Stimulated activated CD4-positive, alpha-beta T cell treated with anti-CD3 and anti-CD28 coated beads, Interleukin-4, amount 100 ng/mL, for 4 hours (primary cell): ENCODE measurements around the gene SEC14L6.
"Not testable (repeated sequence)": the region's sequence is repeated elsewhere in the genome, so short reads cannot be mapped to it uniquely, and the experiment has no call there.

Experiments
- DNase-seq, 2 experiments: peaks; one replicate each; pipeline ENCODE4 v3.0.0-alpha.2; 2020

SEC14L6 gene

GRCh38 chr22:30566125-30566524, 19.6 kb upstream of the SEC14L6 start:
- DNase-seq = no peak

GRCh38 chr22:30565341-30565740, 18.8 kb upstream of the SEC14L6 start:
- DNase-seq = no peak

GRCh38 chr22:30564761-30565119, 18.2 kb upstream of the SEC14L6 start:
- DNase-seq = no peak

- DNase-seq = no peak
Measured at GRCh38 chr22:30564045-30564760, 17.7 kb upstream of the SEC14L6 start.

- no peak for DNase-seq
Measured at GRCh38 chr22:30562366-30562765, 15.8 kb upstream of the SEC14L6 start.

GRCh38 chr22:30561402-30562189, 15.1 kb upstream of the SEC14L6 start:
- no peak for DNase-seq

- not testable (repeated sequence) for DNase-seq
Measured at GRCh38 chr22:30560643-30561202, 14.2 kb upstream of the SEC14L6 start.

- DNase-seq = no peak
Measured at GRCh38 chr22:30559889-30560288, 13.3 kb upstream of the SEC14L6 start.

GRCh38 chr22:30557243-30557642, 10.7 kb upstream of the SEC14L6 start:
- no peak for DNase-seq

GRCh38 chr22:30556388-30556787, 9.8 kb upstream of the SEC14L6 start:
- no peak for DNase-seq

GRCh38 chr22:30555282-30556210, 9.0 kb upstream of the SEC14L6 start:
- DNase-seq = no peak

- no peak for DNase-seq
Measured at GRCh38 chr22:30553971-30554370, 7.4 kb upstream of the SEC14L6 start.

GRCh38 chr22:30552719-30553118, 6.2 kb upstream of the SEC14L6 start:
- DNase-seq = no peak

- not testable (repeated sequence) for DNase-seq
Measured at GRCh38 chr22:30551813-30552212, 5.3 kb upstream of the SEC14L6 start.

GRCh38 chr22:30547188-30547587, 647 bp upstream of the SEC14L6 start:
- no peak for DNase-seq

GRCh38 chr22:30542811-30543188, 3.7 kb downstream of the SEC14L6 start:
- no peak for DNase-seq

GRCh38 chr22:30541961-30542810, 4.4 kb downstream of the SEC14L6 start:
- no peak for DNase-seq

- DNase-seq = not testable (repeated sequence)
Measured at GRCh38 chr22:30541511-30541910, 5.0 kb downstream of the SEC14L6 start.

GRCh38 chr22:30539368-30539767, 7.2 kb downstream of the SEC14L6 start:
- no peak for DNase-seq

- no peak for DNase-seq
Measured at GRCh38 chr22:30538280-30538679, 8.3 kb downstream of the SEC14L6 start.

- no peak for DNase-seq
Measured at GRCh38 chr22:30537083-30537731, 9.3 kb downstream of the SEC14L6 start.
